ENCODE data around the gene FBXO31. TPM values are rescaled to one million over a fixed set of nuclear protein-coding genes. Genes with fewer than 3 reads are reported as not detected.
"Not testable (repeated sequence)": the region's sequence is repeated elsewhere in the genome, so short reads cannot be mapped to it uniquely, and the experiment has no call there.

FBXO31 gene
- total RNA-seq, 1 experiment from 2014 or later = 7.4 TPM

DNA sequence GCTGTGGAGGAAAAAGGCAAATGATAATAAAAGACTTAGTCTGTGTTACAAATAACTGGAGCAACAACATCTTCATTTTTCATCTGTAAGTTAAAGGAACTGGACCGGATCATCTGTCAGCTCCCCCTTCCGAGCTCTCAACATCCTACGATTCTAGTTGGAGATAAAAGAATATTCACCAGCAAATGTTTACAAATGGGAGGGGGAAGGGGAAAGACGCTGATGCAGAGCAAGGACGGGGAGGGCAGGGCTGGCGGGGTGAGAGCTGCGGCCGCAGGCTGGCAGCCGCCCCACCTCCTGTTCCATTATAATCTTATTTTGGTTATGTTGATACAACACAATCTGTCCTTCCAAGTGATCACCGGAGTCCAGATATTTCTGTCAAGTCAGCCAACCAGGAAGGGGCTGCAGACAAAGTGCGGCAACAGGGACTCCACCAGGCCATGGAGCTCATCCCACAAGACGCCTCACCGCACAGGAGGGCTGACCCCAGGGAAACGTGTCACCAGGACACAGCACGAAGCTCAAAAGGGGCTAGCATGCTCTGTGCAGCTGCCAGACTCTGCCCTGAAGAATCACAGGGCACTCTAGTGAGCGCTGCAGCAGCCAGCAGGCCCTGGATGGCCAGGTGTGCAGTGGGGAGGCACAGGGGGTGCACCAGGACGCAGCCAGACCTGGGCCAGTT lies 19.7 kb downstream of the FBXO31 start:
- no peak for DNase-seq (ENCODE audit: low spot score)

- DNase-seq (ENCODE audit: low spot score) = not testable (repeated sequence)
These were observed 20.6 kb downstream of the FBXO31 start for GRCh38 chr16:87362828-87363559.

DNA sequence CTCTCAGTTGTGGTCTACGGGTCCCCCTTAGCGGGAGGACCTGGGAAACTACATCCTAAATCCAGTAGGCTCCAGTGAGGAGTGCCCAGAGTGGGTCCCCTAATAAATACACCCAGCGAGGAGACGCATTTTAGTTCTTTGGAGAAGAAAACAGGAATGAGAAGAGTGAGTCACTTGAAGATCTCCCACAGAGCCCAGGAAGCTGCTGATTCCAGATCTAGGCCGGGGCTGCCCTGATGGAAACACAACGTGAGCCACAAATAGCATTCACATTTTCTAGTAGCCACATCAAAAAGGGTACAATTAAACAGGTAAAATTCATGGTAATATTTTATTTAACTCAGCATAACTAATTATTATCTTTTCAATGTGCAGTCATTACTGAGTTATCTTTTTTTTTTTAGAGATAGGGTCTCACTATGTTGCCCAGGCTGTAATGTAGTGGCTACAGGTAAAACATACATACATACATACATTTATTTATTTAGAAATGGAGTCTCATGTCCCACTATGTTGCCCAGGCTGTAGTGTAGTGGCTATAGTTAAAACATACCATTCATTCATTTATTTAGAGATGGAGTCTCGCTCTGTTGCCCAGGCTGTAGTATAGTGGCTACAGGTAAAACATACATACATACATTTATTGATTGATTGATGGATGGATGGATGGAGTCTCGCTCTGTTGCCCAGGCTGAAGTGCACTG lies 21.5 kb downstream of the FBXO31 start:
- no peak for DNase-seq (ENCODE audit: low spot score)

GRCh38 chr16:87360862-87361610 lies 22.5 kb downstream of the FBXO31 start:
- DNase-seq (ENCODE audit: low spot score) = no peak

- DNase-seq (ENCODE audit: low spot score) = no peak
These were observed 24.5 kb downstream of the FBXO31 start for GRCh38 chr16:87359121-87359520.

DNA sequence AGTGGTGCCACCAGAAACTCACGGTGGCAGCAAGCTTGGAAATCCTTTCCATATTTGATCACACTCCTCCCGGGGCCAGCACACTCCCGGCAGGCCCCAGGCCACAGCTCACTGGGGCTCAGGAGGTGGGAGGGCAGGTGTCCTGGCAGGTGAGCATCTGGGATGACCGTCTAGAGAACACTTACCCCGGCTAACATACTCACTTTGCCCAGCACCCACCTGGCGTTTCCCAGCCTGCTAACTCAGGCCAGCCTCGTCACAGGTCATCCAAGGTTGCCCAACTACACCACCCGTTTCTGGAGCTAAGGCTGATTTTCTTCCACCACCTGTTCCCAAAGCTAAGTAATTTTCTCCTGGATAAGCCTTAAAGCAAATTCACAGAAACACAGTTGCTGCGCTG lies 24.9 kb downstream of the FBXO31 start:
- no peak for DNase-seq (ENCODE audit: low spot score)

GRCh38 chr16:87358250-87358649 lies 25.3 kb downstream of the FBXO31 start:
- no peak for DNase-seq (ENCODE audit: low spot score)

DNA sequence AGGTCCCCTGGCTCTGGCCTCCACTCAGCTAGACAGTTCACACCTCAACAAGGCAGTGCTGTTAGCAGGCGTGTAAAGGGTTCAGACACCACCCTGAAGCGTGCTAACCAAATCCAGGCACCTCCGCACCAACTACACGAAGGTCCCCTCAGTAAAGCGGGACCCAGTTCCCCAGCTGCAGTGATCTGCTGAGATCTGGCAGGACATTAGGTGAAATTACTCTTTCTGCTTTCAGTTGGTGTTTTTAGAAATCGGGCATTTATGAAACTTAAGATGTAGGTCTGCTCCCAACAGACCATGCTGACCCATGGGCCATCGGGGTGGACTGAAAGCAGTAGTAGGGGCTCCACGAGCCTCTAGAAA lies 27.1 kb downstream of the FBXO31 start:
- DNase-seq (ENCODE audit: low spot score) = no peak

DNA sequence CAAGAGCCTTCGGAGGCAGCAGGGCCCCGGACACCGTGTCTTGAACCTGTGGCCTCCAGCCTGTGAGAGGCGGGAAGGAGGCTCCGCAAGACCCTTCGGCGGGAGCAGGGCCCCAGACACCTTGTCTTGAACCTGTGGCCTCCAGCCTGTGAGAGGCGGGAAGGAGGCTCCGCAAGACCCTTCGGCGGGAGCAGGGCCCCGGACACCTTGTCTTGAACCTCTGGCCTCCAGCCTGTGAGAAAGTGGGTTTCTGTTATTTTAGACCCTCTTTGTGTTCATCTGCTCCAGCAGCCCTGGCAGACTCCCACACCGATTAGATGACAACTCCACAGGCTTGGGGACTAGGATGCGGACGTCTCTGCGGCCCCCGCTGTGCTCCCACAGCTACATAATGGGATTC lies 30.0 kb downstream of the FBXO31 start:
- no peak for DNase-seq (ENCODE audit: low spot score)

DNA sequence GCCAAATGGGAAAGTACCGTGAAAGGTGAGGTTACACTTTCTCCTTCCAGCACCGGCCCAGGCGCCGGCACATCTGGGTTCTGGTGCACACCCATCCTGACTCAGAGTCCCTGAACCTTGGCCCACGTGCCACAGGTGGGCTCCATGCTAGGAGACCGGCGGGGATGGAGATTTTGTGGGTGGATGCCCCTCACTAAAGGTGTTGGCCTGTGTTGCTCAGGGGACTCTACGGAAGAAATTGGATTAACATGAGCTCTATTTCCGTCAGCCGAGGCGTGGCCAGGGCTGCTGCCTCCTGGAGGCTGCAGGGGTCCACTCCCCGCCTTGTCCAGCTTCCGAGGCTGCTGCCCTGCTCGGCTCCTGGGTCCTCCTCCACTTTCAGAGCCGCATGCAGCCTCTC lies 30.8 kb downstream of the FBXO31 start:
- no peak for DNase-seq (ENCODE audit: low spot score)

- no peak for DNase-seq (ENCODE audit: low spot score)
These were observed 32.3 kb downstream of the FBXO31 start for GRCh38 chr16:87351320-87351698.

DNA sequence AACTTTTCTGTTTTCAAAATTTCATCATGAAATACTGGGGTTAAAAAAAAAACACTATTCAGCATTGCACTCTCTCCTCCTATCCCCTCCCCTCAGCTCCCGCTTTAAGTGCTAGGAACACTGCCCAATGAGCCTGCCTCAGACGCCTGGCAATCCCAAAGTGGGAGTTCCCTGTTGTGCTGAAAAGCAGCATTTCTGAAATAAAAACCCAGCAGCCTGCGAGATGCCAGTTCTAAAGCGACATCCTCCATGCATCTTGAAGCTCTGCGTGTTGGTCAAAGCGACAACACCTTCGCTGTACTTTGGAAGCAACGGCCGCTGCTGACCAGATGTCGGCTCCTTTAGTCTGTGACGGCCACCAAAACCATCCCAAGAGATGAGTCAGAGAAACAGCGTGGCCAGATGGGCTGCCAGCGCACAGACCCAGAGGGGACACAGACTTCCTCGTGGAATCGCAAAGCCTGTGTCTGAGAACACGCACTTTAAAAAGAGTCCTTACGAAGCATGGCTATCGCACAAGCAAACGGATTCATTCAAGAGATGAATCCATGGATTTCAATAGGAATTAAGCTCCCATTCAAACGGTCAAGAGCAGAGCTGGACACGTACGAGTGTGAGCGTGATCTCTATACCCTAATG lies 32.8 kb downstream of the FBXO31 start:
- DNase-seq (ENCODE audit: low spot score) = no peak

DNA sequence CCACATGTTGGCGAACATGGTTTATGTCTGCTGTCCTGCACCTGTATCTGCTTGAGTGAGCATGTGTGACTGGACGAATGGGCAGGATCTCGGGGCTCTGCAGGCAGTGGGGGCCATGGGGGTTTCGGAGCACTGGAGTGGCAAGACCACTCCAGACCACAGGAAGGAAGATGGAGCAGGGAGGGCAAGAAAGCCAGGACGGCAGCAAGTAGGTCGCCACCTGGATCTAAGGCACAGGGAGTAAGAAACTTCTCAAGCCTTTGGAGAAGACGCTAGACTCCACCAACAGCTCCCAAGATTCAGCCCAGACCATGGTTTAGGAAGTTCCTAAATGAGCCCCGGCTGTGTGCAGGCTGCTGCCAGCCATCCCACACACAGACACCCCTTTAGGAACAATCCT lies 33.5 kb downstream of the FBXO31 start:
- no peak for DNase-seq (ENCODE audit: low spot score)

DNA sequence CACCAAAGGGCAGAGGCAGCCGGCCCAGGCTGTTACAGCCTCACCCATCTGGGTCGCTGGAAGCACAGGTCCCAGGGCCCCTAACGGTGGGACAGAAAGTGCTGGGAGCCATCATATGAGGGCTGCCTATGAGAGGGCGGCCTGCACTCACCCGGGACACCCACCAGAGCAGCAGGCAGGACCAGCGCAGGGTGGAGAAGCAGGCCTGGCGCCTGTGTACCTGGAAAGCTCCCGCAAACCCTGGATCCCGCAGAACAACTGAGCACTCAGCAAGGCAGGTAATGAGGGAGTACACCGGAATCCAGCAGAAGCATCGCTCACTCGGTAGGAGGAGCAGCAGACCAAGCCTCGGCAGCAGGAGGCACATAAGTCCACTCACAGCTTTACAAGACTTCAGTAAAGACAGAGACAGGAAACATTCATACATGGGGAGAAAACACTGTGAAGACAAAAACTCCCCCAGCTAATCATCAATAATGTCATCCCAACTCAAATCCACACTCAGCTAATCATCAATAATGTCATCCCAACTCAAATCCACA lies 34.9 kb downstream of the FBXO31 start:
- DNase-seq (ENCODE audit: low spot score) = no peak

DNA sequence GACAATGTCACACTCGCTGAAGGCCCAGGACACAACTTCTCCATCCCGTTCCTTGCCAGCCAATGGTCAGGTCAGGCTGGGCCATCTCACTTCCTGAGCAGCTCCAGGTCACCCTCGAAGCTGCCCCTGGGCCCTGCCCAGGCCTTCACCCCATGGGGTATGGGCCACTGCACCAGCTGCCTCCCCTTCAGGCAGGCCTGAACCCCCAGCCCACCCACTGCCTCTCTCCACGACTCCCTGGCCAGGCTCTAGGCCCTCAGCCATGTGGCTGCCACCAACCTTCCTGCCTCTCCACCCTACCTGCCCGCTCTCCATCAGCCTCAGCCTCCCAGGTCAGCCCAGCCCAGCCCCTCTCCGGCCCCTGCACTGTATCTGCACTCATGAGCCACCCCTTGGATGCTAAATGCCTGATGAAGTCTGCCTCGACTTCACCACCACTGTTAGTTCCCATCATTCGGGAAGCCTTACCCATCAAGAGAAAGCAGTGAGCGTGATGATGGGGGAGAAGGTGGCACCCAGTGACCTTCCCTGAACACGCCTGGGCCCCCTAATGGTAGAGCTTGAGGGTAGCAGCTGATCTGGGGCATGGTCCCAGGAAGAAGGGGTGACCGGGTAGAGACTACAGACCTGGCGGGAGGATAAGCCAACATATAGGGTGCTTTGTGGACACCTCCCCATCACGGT lies 35.5 kb downstream of the FBXO31 start:
- DNase-seq (ENCODE audit: low spot score) = no peak

DNA sequence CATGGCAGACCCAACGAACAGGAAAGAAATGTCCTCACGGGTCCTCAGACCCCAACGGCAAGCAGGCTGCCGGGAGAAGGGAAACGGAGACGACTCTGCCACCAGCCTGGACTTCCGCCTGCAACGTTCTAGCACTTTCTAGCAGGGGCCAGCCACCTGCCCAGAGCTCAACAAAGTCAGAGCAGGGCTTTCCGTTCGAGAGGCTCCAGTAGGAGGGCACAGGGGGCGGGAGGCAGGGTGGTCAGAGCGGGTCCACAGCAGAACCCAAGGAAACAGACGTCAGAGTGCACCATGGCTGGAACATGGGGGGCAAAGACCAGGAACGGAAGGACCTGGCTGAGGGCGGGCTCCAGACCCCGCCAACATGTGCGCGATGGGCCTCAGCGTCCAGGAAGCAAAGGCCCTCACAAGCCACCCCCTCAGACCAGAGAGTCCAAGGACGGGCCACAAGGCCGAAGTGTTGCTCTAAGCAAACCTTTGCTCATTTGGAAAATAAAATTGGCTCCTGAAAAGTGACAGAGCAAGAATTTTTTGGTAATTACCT lies 37.0 kb downstream of the FBXO31 start:
- no peak for DNase-seq (ENCODE audit: low spot score)

DNA sequence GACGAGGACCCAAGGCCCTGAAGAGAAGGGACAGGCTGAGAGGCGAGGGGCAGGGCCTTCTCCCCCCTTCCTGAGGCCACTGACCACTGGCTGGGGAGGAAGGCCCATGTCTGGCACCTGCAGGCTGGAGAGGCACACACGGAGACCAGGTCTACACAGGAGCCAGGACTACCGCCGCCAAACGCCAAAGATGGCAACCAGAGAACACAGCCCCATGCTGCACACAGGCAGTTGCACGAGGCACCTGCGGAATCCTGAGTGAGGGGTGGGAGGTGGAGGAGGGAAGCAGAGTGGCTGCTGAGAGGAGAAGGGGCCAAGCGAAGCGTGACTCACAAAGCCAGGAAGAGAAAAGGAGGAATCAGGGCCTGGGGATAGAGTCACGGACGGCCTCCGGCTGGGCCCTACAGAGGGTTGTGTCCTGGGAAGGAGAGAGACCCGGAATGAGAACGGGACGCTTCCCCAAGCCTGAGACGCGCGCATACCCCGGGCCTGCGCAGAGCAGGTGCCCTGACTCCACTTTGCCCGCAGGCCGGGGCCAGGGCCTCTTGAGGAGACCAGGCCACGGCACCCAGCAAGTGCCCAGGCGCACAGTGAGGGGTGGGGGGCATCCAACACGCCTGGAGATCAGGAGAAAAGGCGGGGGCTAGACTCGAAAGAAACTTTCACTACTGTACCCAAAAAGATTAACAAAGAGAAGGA lies 37.7 kb downstream of the FBXO31 start:
- no peak for DNase-seq (ENCODE audit: low spot score)

DNA sequence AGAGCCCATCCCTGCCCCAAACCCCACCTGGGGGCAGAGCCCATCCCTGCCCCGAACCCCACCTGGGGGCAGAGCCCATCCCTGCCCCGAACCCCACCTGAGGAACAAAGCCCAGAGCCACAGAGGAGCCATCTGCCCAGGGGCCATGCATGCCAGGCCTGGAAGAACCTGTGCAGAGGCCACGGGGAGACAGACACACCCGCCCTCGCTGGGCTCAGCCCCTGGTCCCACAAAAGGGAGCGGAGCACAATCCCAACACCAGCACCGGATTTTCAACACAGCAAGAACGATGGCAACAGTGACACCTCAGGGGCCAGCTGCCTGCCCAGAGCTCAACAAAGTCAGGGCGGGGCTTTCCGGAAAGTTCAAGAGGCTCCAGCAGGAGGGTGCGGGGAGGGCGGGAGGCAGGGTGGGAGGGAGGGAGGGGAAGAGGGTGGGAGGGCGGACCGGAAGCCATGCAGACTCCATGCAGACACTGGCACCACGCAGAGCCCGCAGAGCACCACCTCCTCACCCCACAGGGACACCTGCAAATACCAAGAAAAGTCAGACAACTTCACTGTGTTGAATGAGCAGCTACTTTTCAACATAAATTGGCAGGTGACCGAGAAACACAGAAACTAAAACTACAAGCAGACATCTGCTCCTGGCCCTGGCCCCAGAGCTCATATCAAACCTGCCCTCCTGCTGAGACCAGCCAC lies 38.5 kb downstream of the FBXO31 start:
- DNase-seq (ENCODE audit: low spot score) = no peak

GRCh38 chr16:87344165-87344930 lies 39.2 kb downstream of the FBXO31 start:
- no peak for DNase-seq (ENCODE audit: low spot score)

All from H4 (cell line).